Esophagus squamous epithelium (tissue), 4 donors: ENCODE results near the gene SHF.

Experiments
- POLR2A ChIP-seq, 4 donors: fragments of 450-650 bp; IDR thresholded peaks; one replicate each; pipeline ENCODE4 v1.6.1; 2017; ENCODE audit warnings: antibody characterized with exemption in 4 of 4, mild to moderate bottlenecking in 4 of 4, moderate library complexity in 3 of 4
- TF ChIP-seq, protein P1 (sequence below), 6 experiments: fragments of 450-650 bp in 4 of 6; fragments of 200-600 bp in 2 of 6; sonication (generic) in 2 of 6; IDR thresholded peaks; one replicate each; pipeline ENCODE4 v1.5.1; 2016 to 2019; ENCODE audit warnings: antibody characterized with exemption in 6 of 6, mild to moderate bottlenecking in 4 of 6, moderate library complexity in 4 of 6

DNA sequence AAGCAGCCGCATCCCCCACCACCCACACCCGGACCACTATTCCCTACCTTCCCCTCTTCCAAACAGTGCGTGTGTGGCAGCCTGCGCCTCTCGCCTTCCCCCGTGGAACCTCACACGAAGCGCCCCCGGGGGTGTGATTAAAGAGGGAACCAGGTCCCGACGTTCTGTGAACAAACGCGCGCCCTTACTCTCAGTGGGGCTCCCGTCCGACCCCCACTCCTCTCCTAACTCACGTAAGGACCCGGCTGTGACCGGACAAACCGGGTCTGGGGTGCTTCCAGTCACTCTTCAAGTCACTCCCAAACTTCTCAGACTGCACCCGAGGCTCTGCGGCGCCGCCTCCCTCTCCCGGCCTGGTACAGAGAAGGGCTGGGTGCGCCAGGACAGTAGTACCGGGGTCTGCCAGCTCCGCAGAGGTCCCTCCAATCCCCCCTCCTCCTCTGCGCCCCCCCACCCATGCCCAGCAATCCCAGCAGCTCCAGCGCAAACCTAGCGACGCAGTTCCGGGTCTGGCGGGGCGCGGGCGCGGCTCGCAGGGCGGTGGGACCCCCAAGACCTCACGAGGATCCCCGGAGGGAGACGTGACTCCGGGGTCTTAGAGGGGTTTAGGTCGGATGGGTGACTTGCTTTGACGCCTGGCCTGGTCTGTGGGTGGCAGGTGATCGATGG lies 58.7 kb downstream of the SHF start:
- TF ChIP-seq, protein P1, sequence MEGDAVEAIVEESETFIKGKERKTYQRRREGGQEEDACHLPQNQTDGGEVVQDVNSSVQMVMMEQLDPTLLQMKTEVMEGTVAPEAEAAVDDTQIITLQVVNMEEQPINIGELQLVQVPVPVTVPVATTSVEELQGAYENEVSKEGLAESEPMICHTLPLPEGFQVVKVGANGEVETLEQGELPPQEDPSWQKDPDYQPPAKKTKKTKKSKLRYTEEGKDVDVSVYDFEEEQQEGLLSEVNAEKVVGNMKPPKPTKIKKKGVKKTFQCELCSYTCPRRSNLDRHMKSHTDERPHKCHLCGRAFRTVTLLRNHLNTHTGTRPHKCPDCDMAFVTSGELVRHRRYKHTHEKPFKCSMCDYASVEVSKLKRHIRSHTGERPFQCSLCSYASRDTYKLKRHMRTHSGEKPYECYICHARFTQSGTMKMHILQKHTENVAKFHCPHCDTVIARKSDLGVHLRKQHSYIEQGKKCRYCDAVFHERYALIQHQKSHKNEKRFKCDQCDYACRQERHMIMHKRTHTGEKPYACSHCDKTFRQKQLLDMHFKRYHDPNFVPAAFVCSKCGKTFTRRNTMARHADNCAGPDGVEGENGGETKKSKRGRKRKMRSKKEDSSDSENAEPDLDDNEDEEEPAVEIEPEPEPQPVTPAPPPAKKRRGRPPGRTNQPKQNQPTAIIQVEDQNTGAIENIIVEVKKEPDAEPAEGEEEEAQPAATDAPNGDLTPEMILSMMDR (IDR thresholded peaks at IDR 0.05) = no peak
- TF ChIP-seq POLR2A (IDR thresholded peaks at IDR 0.05) = no peak
